ENCODE data around the gene TNIK.
"Not testable (repeated sequence)": the region's sequence is repeated elsewhere in the genome, so short reads cannot be mapped to it uniquely, and the experiment has no call there.

Gene TNIK

DNA sequence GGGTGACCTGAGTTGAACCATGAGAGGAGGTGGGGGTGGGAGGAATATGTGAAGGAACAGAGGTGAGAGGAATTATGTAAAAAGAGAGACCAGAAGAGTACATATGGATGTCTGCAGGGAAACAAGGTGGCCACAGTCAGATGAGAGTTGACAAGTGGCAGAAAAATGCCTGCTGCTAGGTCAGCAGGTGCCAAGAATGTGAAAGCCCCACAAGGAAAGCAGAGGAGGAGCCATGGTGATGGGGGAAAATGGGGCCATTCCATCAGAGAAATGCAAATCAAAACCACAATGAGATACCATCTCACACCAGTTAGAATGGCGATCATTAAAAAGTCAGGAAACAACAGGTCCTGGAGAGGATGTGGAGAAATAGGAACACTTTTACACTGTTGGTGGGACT, 156.2 kb downstream of the TNIK start:
- not testable (repeated sequence) for DNase-seq

DNA sequence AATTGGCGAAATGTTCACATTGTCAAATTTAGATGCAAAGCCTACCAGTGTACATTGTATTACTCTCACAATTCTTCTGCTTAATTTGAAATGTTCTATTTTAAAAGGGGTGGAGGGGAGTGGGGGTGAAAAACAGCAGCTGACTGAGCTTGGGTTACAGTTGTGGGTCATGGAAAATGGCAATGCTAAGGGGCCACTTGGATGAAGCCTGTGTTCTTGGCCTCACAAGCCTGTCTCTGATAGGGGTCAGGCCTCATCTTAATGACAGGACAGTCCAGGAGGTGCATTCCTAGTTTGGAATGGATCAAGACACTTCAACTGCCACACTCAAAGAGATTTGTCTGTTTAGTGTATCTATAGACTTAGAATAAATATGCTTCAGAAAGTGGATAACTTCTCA, 158.2 kb downstream of the TNIK start:
- no peak for DNase-seq

DNA sequence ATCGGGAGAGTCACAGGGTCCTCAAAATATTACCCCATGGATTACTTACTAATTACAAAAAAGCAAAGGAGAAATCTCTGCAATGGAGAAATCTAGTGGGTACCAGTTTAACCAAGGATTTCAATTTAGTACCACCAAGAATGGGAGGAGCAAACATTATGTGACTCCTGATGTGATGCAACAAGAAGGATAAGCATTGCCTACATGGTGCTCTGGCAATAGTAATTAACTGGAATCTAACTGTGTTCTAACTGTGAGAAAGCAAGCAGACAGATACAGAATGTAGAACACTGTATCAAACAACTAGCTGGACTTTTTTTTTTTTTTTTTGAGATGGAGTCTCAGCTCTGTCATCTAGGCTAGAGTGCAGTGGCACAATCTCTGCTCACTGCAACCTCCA, 159.2 kb downstream of the TNIK start:
- no peak for DNase-seq

DNA sequence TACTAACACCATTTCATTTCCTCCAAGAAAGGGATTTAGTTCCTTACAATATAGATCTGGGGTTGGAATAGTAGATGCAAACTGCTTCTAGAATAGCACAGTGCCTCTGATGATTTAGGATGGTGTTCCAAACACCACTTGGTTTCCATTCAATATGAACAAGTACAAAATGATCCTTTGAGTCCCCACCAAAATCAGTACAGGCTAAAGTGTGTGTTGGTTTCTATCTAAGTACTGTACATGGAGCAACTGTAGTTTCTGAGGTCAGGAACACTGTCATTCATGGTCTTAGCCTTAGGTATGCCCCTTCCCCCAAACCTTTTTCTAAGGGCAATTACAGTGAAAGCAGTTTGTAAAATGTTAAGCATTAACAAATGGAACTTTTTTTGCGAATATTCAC, 162.3 kb downstream of the TNIK start:
- DNase-seq = no peak

DNA sequence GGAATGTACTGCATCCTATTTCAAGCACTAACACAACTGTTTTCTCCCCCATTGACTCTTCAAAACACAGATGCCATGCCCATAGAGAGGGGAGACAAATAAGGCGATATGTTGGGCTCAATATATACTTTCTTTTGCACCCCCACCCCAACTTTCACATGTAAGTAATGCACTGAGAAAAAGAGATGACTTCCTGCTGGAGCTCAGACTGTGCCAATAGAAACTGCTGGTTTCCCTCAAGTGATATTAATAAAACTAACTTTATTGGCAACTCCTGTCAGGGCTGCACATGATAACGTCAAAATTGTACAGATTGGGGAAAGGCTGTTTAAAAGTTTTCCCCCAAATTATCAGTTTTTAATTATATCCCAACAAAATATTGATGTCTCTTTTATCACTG, 163.0 kb downstream of the TNIK start:
- DNase-seq = no peak

DNA sequence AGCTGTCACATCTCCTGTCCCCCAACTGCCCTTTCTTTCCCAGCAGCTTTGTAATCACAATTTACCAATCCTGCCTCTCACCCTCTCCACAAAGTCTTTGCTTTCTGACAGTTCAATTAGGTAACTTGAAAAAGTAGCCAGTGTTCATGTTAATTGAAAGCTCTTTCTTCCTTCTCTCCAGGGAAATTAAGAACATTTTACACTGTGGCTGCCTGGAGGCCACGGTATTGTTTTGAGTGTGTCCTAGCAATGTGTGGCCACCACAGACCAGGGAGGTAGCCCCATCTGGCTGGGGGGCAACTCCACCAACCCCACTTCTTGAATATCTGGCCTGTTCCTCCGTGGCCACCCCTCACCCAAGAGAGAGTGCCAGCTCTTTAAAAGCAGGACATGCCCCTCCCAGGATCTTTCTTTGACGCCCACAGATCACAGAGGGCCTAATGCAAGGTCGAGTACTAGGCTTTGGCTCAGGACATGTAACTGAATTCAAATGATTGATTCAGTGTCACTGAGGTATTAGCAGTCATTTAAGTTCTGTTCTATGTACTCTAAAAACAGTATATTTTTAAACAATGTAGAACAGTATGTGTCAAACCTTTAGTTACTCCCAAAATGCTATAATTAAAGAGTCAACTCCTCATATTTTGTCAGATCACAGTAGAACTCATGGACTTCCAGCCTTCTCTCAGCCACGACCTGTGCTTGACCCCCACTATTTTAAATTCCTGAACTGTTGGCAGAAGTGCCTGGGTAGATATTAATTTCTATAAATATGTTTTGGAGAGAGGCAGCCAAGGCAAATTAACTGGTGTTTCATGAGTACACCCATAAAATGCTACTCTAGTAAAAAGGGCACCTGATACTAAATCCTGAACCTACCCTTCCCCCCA, 164.5 kb downstream of the TNIK start:
- DNase-seq = no peak

DNA sequence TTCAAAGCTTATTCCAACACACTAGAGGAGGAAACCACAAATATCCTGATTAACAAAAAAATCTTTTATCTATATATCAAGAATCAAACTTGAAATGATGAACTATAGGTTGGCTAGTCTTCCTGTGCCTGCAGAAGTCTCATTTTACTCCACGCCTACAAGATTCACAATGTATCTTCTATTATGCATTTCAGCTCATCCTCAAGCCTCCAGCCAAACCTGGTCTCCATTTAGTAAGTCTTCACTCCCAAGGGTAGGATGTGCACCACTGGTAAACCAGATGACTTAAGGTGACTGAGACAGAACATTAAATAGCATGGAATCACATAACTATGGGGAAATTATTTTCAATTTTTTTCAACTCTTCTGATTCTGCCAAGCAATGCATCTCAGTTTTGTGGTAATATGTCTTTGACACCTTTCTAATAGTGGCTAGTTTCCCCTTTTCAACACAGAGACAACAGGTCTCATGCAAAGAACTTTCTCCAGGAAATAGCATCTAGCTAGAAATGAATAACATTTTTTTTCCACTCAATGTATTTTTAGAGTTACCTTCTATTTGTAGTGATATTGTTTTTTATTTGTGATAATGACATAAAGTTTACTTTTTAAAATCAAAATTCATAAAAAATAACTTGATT, 166.9 kb downstream of the TNIK start:
- no peak for DNase-seq

DNA sequence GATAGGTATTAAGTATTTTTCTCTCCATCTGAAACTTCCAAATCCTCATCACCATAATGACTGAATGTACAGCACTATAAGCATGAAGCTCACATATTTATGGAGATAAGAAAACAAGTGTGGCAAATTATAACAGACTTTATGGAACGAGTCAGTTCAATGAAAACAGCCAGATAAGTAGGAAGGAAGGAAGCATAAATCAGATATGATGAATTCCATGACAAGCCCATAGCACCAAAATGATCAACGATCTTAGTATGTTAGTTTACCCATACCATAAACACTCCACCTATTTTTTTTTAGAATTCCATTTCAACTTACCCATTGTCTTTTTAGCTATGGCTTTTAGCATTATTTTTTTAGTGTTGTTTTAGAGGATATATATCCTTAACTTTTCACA, 169.5 kb downstream of the TNIK start:
- no peak for DNase-seq

DNA sequence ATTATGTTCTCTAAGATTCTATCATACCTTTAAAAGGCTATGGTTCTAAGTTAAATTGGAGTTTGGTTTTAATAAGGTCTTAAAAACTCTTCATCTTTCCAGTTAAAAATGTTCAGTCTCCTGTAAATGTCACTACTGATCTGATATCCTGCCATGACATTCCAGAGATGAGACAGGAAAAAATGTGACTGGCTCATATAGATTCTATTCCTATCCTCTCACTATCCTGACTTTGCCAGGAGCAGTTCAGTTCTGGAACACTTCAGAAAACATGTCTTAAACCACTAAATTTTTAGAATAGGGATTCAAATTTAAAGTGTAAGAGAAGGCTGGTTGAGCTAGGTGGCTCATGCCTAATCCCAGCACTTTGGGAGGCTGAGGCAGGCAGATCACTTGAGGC, 170.9 kb downstream of the TNIK start:
- DNase-seq = no peak

DNA sequence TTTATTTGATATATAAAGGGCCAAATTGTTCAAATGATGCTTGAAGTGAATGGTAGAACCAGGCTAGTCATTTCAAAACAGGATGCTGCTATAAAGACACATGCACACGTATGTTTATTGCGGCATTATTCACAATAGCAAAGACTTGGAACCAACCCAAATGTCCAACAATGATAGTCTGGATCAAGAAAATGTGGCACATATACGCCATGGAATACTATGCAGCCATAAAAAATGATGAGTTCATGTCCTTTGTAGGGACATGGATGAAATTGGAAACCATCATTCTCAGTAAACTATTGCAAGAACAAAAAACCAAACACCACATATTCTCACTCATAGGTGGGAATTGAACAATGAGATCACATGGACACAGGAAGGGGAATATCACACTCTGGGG, 172.4 kb downstream of the TNIK start:
- not testable (repeated sequence) for DNase-seq

DNA sequence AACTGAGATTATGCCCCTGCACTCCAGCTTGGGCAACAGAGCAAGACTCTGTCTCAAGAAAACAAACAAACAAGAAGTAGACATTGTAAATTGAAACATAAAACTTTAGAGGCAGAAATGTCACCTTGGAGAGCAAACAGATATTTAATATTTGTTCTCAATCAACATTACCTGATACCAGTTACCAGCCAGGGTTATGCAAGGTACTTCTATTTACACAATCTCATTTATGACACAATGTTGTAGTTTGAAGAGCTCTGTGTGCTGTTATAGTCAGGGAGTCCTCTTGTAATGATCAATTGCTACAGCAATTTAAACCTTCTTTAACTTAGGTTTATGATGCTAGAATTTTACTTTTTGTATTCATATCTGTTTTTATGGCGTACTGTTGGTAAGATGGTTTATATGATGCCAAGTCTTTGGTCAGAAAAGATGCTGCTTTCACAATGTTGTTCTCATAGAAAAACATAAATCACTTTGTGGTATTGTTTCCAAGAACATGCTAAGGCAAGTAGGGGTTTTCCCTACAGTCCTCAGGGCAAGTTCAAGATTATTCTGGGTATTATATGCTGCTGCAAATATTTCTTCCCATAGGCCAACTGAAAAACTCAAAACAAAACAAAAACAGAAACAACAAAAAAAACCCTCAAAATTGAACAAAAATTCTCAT, 173.5 kb downstream of the TNIK start:
- DNase-seq = no peak

DNA sequence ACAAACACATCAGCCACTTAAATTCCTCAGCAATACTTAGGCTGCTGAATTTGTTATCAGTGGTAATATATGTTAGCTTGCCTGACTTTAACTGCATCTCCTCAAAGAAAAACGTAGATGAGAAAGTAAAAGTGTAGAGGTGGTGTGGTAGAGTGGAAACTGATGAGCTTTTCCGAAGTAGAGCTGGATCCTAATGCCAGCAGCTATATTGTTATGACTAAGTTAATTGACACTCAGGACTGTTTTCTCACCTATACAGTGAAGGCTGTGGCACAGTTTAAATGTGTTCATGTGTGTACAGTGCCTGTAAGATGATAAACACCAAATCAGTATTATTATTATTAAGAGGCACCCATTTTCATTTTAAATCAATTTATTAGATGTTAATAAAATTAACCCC, 174.9 kb downstream of the TNIK start:
- no peak for DNase-seq

DNA sequence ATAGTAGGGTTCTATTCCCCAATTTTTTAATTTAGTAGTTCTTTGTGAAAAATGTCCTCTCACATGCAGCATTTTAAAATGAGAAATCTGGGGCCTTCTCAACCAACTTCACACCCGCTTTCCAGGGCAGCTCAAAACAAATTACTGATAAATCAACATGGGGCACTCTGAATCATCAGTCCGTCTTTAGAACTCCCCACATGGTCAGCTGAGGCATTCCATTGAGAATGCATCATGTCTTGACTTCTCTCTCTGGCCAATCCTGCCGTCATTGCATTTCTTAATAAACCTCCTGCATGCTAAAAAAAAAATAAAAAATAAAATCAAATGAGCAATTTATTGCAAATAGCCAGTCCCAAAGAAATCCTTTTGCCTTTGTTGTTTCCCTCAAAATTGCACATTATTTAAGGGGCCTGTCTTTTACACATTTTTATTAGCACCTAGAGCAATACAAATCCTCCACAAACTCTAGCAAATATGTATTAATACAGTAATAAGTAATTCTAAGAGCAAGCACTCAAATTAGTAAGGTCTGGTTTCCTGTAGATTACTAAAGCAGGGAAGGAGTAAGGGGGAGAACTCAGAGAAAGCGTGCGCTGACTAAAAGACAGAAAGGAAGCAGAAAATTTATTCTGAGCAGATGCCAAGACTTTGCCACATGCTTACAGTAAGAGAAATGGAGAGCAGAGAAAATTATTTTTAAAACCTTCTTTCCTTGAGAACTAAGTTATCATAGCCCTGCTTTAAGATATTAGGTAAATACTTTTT, 175.7 kb downstream of the TNIK start:
- no peak for DNase-seq

DNA sequence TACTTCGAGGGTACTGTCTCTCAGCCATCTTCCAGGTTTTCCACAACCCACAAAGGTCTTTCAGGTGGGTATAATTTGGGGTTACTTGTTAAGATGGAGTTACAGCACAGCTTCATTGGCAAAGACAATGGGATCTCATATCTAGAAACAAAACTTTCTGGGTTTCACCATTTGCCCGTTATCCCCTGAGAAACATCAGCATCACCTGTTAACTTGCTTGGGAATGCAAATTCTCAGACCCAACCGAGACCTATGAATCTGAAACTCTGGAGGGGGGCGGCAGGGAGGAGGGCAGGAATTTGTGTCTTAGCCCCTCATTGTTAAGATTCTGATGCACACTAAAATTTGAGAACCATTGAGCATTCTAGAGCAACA, 176.4 kb downstream of the TNIK start:
- DNase-seq = no peak

DNA sequence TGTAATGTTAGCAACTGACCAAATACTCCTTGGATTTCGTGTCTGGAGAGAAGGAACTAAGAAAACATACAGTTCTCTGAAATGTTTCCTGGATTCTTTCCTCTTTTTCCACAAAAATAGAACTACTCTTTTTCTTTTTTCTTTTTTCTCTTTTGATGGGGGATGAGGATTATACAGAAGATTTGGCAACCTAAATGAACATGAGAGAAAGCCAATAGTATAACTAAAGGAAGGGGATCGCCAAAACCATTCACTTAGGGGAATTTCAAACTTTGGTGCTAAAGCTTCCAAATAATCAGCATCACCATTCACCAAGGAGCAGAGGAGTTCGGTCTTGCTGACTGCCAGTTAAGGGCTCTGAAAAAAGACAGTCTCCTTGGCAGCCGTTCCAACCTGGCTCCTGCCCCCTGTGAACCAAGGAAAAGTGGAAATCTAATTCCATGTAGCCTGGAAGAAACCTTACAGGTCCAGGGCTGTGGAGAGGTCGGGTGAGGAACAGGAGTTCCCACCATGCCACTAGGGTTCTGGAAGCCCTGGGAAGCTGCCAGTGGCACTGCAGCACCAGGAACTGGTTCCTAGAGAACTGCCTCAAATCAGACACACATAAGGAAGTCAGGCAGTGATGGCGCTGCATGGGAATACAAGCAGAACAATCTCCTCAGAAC, 176.9 kb downstream of the TNIK start:
- DNase-seq = no peak

DNA sequence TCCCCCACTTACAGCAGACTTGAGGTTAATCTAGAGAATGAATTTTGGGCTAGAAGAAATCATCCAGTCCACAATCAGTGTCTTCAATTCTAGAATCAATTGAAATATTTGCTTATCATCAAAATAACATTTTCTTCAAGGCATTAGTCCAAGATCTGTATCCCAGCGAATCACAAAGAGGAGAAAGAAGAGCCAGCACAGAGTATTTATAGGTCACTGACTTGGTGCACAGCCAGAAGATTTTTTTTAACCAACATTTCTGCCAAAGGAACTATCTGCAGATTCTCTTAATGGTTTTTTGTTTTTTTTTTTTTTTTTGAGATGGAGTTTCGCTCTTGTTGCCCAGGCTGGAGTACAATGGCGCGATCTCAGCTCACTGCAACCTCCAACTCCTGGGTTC, 178.2 kb downstream of the TNIK start:
- no peak for DNase-seq

DNA sequence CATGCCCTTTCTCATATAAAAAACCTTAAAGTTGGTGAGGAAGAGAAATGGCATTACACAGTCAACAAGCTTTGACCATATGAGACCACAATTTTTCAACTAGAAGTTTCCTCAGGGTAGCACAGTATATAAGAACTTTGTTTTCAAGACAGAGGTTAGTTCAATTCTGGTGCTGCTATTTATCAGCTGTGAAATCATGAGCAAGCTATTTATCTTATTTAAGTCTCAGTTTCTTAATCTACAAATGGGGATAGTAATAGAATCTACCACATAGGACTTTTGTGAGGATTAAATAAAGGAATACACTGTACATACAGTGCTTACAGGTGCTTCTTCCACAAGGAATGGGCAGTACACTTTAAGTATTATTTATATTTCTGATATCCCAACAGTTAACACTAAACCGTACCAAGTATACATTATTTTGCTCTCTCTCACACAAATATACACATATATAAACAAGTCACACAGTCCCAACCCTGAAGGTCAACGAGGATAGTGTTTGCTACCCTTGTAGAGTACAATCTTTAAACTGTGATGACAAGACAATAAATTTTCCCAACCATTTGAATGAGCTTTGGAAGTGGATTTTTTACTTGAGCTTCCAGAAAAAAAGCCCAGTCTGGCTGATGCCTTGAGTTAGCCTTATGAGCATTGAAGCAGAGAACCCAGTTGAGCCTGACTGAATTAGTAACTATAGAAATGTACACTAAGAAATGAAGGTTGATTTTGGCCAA, 178.8 kb downstream of the TNIK start:
- DNase-seq = no peak

DNA sequence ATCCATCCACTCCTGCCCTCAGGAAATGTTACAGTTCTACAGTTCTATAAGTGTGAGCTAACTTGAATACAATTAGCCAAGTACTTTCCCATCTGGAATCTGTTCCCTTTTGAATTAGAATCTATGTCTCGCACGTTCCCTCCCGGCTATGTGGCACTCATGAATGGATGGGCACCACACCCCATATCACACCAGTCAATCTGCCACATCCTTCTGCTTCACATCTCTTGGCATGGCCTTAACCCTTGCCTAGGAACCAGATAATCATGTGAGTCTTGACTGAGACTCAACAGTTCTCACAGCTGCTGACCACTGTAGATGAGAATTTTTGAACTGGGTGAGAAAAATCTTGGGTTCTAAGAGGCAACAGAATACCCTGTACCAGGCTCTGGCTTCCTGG, 180.2 kb downstream of the TNIK start:
- DNase-seq = no peak

DNA sequence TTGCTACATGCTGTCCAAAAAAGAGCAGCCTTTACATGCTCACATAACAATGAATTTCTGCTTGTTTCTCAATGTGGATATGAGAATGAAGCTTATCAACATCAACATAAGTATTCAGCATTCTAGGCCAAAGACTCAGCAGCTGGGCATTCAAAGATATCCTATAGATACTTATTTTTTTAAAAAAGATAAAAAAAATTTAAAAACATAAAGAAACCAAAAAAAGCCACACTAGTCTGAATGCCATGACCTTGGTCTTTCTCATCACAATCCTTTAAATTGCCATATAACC, 182.0 kb downstream of the TNIK start:
- no peak for DNase-seq

DNA sequence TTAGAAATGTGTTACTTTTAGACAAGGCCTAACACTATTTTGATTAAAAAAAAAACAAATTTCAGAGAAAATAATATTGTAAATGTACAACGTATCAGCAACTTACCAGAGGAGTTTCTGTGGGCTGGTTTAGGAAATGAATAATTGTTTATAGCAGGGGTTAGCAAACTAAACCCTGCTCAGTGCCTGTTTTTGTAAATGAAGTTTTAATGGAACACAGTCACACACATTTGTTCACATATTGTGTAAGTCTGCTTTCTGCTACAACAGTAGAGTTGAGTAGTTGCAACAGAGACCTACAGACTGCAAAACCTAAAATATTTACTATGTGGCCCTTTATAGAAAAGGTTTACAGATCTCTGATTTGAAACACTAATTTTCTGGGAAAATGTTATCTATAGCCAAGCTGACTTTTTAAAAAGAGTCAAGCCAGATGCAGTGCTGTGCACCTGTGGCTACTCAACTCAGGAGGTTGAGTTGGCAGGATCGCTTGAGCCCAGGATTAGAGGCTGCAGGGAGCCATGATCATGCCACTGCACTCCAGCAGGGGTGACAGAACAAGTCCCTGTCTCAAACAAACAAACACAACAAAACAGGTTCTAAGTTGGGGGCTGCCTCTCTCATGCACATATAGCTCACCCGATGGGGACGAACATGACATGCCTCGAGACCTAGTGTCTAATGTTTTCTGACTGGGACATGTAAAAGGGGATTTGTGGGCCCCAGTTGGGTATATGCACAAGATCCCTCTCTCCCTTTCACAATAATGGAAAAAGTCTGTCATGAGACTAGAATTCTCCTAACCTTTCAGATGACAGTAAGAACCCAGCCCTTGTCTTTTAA, 182.5 kb downstream of the TNIK start:
- no peak for DNase-seq

DNA sequence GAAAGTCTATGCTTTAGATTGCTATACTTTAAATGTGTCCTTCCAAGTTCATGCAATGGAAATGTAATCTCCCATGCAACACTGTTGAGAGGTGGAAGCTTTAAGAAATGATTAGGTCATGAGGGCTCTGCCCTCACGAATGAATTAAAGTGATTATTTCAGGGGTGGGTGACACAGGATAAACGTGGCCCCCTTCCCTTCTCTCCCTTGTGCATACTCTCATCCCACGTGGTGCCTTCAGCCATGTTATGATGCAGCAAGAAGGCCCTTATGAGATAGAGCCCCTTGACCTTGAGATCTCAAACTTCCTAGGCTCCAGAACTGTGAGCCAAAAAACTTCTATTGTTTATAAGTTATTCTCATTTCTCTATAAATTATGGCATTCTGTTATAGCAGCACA, 183.3 kb downstream of the TNIK start:
- DNase-seq = no peak

All from cerebellar nuclear complex (tissue), 1 donor.